ENCODE results near the gene PTPRD. TPM values are rescaled to one million over a fixed set of nuclear protein-coding genes. Genes with fewer than 3 reads are reported as not detected.

Gene PTPRD
- total RNA-seq, 1 experiment from 2014 or later, result 0.02 TPM

- Histone ChIP-seq H3K27ac (ENCODE audit: low read depth, low read length) (no peak overlapping the region), H3K9ac (ENCODE audit: low read length) (no peak overlapping the region), H3K9me2 (ENCODE audit: insufficient read depth) (no peaks in the 10 kb centered on the region), H3K4me3 (replicated peaks in 1 of 2; ENCODE audit: low read depth in 1 of 2, low read length in 2 of 2) (no peak overlapping the region), H4K20me1 (ENCODE audit: insufficient read depth) (no peaks in the 10 kb centered on the region), H3K4me2 (ENCODE audit: low read length) (no peak overlapping the region), H3K9me3 (ENCODE audit: control insufficient read depth in 1 of 2, insufficient read depth in 1 of 2, low read depth in 1 of 2, low read length in 2 of 2) (peaks cover 6 to 31% of the 10 kb centered on the region in 2 experiments; a peak in 2 of 4 replicates), H2AFZ (ENCODE audit: low read depth, low read length, poor library complexity, severe bottlenecking) (no peak overlapping the region), H3K27me3 (ENCODE audit: insufficient read depth, low read length) (no peaks in the 10 kb centered on the region), H3K79me2 (ENCODE audit: insufficient read depth, low read length) (no peaks in the 10 kb centered on the region), H3K4me1 (ENCODE audit: control insufficient read depth in 1 of 2, insufficient read depth in 2 of 2, low read length in 2 of 2) (no peaks in the 10 kb centered on the region), H3K36me3 (ENCODE audit: control insufficient read depth in 1 of 2, insufficient read depth in 2 of 2, low read length in 2 of 2) (no peaks in the 10 kb centered on the region)
- CTCF ChIA-PET, result no interaction called here
- no peak for DNase-seq (ENCODE audit: low read depth, low spot score)
- BruUV-seq (replicated peaks), result no TSS peak
- POLR2A ChIA-PET, result no interaction called here
- TF ChIP-seq POLR2AphosphoS5 (IDR thresholded peaks at IDR 0.05; ENCODE audit: low read depth, low read length) (no peak), POLR2A (IDR thresholded peaks at IDR 0.05; ENCODE audit: borderline replicate concordance, extremely low read depth, insufficient read depth, insufficient read length) (no peak), SRF (IDR thresholded peaks at IDR 0.05; ENCODE audit: low read depth) (no peak), FOSL1 (IDR thresholded peaks at IDR 0.05; ENCODE audit: low read depth) (no peak), EZH2 (IDR thresholded peaks at IDR 0.05) (no peak), EGR1 (IDR thresholded peaks at IDR 0.05; ENCODE audit: low read depth) (no peak), CBX3 (IDR thresholded peaks at IDR 0.05; ENCODE audit: low read depth) (no peak), CEBPB (IDR thresholded peaks at IDR 0.05; ENCODE audit: low read depth) (no peak), MAX (IDR thresholded peaks at IDR 0.05) (no peak), ZBTB33 (IDR thresholded peaks at IDR 0.05; ENCODE audit: extremely low read depth, insufficient replicate concordance, low read length) (no peak), ATF3 (IDR thresholded peaks at IDR 0.05) (no peak)
- RAD21 ChIA-PET (ENCODE audit: low non-redundant PET in 1 of 2, low total read pairs in 2 of 2, uncharacterized antibody in 2 of 2, unreplicated experiment in 2 of 2), result no interaction called here
- intact Hi-C loops (cut with micrococcal nuclease), result no loop called here
- ATAC-seq, result no peak
Measured at GRCh38 chr9:8903077-8903476, 1709.7 kb downstream of the PTPRD start.
